ENCODE results near the gene MICOS13. TPM values are rescaled to one million over a fixed set of nuclear protein-coding genes. Genes with fewer than 3 reads are reported as not detected.

The MICOS13 gene
- total and polyA plus RNA-seq, 8 donors: 11.0 to 171 (median 70.8) TPM

- no peak overlapping the region for H3K4me3 ChIP-seq
- DNase-seq: no peak
- intact Hi-C loops (cut with DNase I; ENCODE audit: low total_unique reads): no loop called here
- H3K36me3 ChIP-seq: peaks cover 66 to 96% (median 93%) of the 10 kb centered on the region in 4 donors
- H3K4me1 ChIP-seq: peaks cover 0 to 16% (median 10%) of the 10 kb centered on the region in 4 donors
- no peaks in the 10 kb centered on the region for H3K9me3 ChIP-seq
- 76 to 84% (median 82%) methylated on average over 23 to 30 of the region's 30 CpGs for WGBS, 5 donors
- H3K27me3 ChIP-seq: no peaks in the 10 kb centered on the region
- no peak overlapping the region for H3K27ac ChIP-seq
- TF ChIP-seq EP300 (IDR thresholded peaks at IDR 0.05): no peak
- TF ChIP-seq POLR2A (IDR thresholded peaks at IDR 0.05): no peak
- TF ChIP-seq POLR2AphosphoS5 (IDR thresholded peaks at IDR 0.05): no peak
- TF ChIP-seq, protein P1, sequence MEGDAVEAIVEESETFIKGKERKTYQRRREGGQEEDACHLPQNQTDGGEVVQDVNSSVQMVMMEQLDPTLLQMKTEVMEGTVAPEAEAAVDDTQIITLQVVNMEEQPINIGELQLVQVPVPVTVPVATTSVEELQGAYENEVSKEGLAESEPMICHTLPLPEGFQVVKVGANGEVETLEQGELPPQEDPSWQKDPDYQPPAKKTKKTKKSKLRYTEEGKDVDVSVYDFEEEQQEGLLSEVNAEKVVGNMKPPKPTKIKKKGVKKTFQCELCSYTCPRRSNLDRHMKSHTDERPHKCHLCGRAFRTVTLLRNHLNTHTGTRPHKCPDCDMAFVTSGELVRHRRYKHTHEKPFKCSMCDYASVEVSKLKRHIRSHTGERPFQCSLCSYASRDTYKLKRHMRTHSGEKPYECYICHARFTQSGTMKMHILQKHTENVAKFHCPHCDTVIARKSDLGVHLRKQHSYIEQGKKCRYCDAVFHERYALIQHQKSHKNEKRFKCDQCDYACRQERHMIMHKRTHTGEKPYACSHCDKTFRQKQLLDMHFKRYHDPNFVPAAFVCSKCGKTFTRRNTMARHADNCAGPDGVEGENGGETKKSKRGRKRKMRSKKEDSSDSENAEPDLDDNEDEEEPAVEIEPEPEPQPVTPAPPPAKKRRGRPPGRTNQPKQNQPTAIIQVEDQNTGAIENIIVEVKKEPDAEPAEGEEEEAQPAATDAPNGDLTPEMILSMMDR (IDR thresholded peaks at IDR 0.05): no peak
Measured at GRCh38 chr19:5697890-5698634, 17.7 kb upstream of the MICOS13 start.

DNA sequence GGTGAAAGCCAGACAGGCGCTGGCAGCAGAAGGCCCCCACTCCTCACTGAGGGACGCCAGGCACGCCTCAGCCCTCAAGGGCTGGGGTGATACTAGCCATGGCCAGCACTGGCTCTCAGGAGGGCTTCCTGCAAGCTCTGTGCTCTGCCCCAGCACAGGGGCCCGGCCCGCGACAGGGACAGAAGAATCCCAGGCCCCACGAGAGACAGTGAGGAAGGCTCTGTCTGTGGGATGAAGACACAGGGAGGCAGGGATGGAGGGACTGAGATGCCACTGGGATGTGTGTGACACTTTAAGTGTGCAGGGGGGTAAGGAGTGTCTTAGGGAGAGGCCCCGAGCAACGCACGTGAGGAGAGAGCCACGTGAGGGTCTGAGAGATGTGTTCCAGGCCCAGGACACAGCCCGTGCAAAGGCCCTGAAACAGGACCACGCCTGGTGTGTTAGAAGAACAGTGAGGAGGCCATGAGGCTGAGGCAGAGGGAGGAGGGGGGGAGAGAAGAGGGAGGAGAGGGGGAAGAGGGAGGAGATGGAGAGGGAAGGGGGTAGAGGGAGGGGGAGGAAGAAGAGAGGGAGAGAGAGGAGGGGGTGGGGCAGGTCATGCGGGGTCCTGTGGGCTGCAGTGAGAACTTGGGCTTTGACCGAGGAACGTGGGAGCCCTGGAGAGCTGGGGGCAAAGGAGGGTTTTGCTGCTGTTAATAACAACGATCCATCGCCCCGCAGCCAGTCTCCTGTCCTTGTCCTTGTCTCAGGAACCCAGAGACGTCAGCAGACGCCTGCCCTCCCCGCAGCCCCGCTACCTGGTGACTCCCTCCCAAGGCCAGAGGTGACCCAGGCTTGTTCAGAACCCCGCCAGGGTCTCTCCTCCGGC, 16.9 kb upstream of the MICOS13 start:
- intact Hi-C loops (cut with DNase I; ENCODE audit: low total_unique reads): no loop called here
- no peak for DNase-seq
- TF ChIP-seq EP300 (IDR thresholded peaks at IDR 0.05) (no peak), POLR2AphosphoS5 (IDR thresholded peaks at IDR 0.05) (no peak), POLR2A (IDR thresholded peaks at IDR 0.05) (no peak)
- TF ChIP-seq, protein P1 (IDR thresholded peaks at IDR 0.05): no peak
- Histone ChIP-seq H3K4me3 (no peak overlapping the region), H3K27me3 (no peaks in the 10 kb centered on the region), H3K4me1 (peaks cover 4 to 24% (median 17%) of the 10 kb centered on the region in 4 donors), H3K27ac (no peak overlapping the region), H3K9me3 (no peaks in the 10 kb centered on the region), H3K36me3 (peaks cover 74 to 100% (median 99%) of the 10 kb centered on the region in 4 donors)
- WGBS, 5 donors: 75 to 83% (median 78%) methylated on average over 22 to 25 of the region's 25 CpGs

- Histone ChIP-seq H3K36me3 (peaks cover 79 to 100% (median 99%) of the 10 kb centered on the region in 4 donors), H3K4me3 (no peak overlapping the region), H3K9me3 (no peaks in the 10 kb centered on the region), H3K27me3 (no peaks in the 10 kb centered on the region), H3K4me1 (peaks cover 12 to 32% (median 26%) of the 10 kb centered on the region in 4 donors), H3K27ac (no peak overlapping the region)
- intact Hi-C loops (cut with DNase I; ENCODE audit: low total_unique reads): no loop called here
- 75 to 87% (median 80%) methylated on average over 20 to 42 of the region's 42 CpGs for WGBS, 5 donors
- DNase-seq: no peak
- TF ChIP-seq, protein P1 (IDR thresholded peaks at IDR 0.05): no peak
- no peak for TF ChIP-seq POLR2AphosphoS5 (IDR thresholded peaks at IDR 0.05)
- TF ChIP-seq POLR2A (IDR thresholded peaks at IDR 0.05): no peak
- no peak for TF ChIP-seq EP300 (IDR thresholded peaks at IDR 0.05)
Measured at GRCh38 chr19:5696196-5697021, 16.1 kb upstream of the MICOS13 start.
